GM18520 (cell line): ENCODE results near the gene ALCAM.

ENCODE experiments used
- ATAC-seq: cut with Tn5 transposase; IDR thresholded peaks from one replicate; pipeline ENCODE4 v1.9.1; 2021; ENCODE audit not compliant: unreplicated experiment

Gene ALCAM

GRCh38 chr3:105466495-105467404, 100.0 kb downstream of the ALCAM start:
- ATAC-seq, result no peak

GRCh38 chr3:105470851-105471250, 104.1 kb downstream of the ALCAM start:
- no peak for ATAC-seq

- peak; percentile 45 for ATAC-seq
Measured at GRCh38 chr3:105473521-105474223, 107.0 kb downstream of the ALCAM start.

- ATAC-seq, result no peak
Measured at GRCh38 chr3:105480768-105481167, 114.1 kb downstream of the ALCAM start.

GRCh38 chr3:105483476-105483875, 116.8 kb downstream of the ALCAM start:
- ATAC-seq, result no peak

- no peak for ATAC-seq
Measured at GRCh38 chr3:105490045-105490444, 123.3 kb downstream of the ALCAM start.

GRCh38 chr3:105493305-105493892, 126.7 kb downstream of the ALCAM start:
- ATAC-seq, result no peak

- ATAC-seq, result no peak
Measured at GRCh38 chr3:105495021-105495420, 128.3 kb downstream of the ALCAM start.

GRCh38 chr3:105496343-105496742, 129.6 kb downstream of the ALCAM start:
- ATAC-seq, result no peak

- ATAC-seq, result no peak
Measured at GRCh38 chr3:105497386-105497785, 130.7 kb downstream of the ALCAM start.

GRCh38 chr3:105499961-105500360, 133.3 kb downstream of the ALCAM start:
- ATAC-seq, result no peak

- no peak for ATAC-seq
Measured at GRCh38 chr3:105502333-105502732, 135.6 kb downstream of the ALCAM start.

- no peak for ATAC-seq
Measured at GRCh38 chr3:105503191-105503593, 136.5 kb downstream of the ALCAM start.

- ATAC-seq, result no peak
Measured at GRCh38 chr3:105504440-105504951, 137.8 kb downstream of the ALCAM start.

- no peak for ATAC-seq
Measured at GRCh38 chr3:105505170-105505569, 138.5 kb downstream of the ALCAM start.

- ATAC-seq, result no peak
Measured at GRCh38 chr3:105511031-105511430, 144.3 kb downstream of the ALCAM start.

- ATAC-seq, result no peak
Measured at GRCh38 chr3:105512061-105512460, 145.4 kb downstream of the ALCAM start.

- ATAC-seq, result no peak
Measured at GRCh38 chr3:105513042-105513441, 146.3 kb downstream of the ALCAM start.

GRCh38 chr3:105513886-105514285, 147.2 kb downstream of the ALCAM start:
- no peak for ATAC-seq

GRCh38 chr3:105515372-105515771, 148.7 kb downstream of the ALCAM start:
- ATAC-seq, result no peak

GRCh38 chr3:105516972-105517371, 150.3 kb downstream of the ALCAM start:
- no peak for ATAC-seq

- ATAC-seq, result no peak
Measured at GRCh38 chr3:105518203-105518602, 151.5 kb downstream of the ALCAM start.
